Endothelial cell of umbilical vein (primary cell): Measurements from ENCODE around the gene GADL1. TPM values are rescaled to one million over a fixed set of nuclear protein-coding genes. Genes with fewer than 3 reads are reported as not detected.

ENCODE experiments used
- BruUV-seq: library from RNA; stranded (reverse); fragments of 400-500 nt; replicated peaks from 2 replicates; lab custom pipeline; 2021; lab: Mats Ljungman, UMichigan
- CTCF ChIA-PET: fragments of 300-600, 350-600 bp; sonication (Branson Sonifier 250); formaldehyde crosslinking; loops from one replicate; lab custom pipeline; 2021; ENCODE audit warnings: antibody characterized with exemption, inconsistent platforms; lab: Charles Lee
- POLR2A ChIA-PET: fragments of 300-600, 350-600 bp; sonication (Branson Sonifier 250); formaldehyde crosslinking; loops from one replicate; lab custom pipeline; 2021; ENCODE audit warnings: antibody characterized with exemption, inconsistent platforms; lab: Charles Lee
- DNase-seq: peaks from one replicate; pipeline ENCODE4 v3.0.0-alpha.2; 2011; ENCODE audit warnings: low read depth, low spot score
- FAIRE-seq: peaks from 2 replicates; lab custom pipeline; 2011; peaks lifted over from hg19 to GRCh38; lab: Jason Lieb, UNC
- H2AFZ ChIP-seq: 2 replicates; pipeline ENCODE4 v1.6.0; 2012; ENCODE audit warnings: low read depth, low read length, control low read depth, inconsistent platforms
- H3K27ac ChIP-seq: 2 replicates; pipeline ENCODE4 v1.5.1; 2011; ENCODE audit warnings: low read depth, mild to moderate bottlenecking, control low read depth, low read length, moderate library complexity; ENCODE audit not compliant: insufficient read depth
- H3K27me3 ChIP-seq, 2 experiments: 2 replicates each; pipeline versions ENCODE4 v1.6.0 to v1.6.1; 2011; ENCODE audit warnings: low read length in 2 of 2, mixed read lengths in 1 of 2; ENCODE audit not compliant: control insufficient read depth in 2 of 2, insufficient read depth in 2 of 2
- H3K36me3 ChIP-seq, 2 experiments: 2 replicates in 1 of 2; 3 replicates in 1 of 2; pipeline ENCODE4 v1.5.1; 2011; ENCODE audit warnings: low read length in 2 of 2, mild to moderate bottlenecking in 1 of 2, moderate library complexity in 1 of 2; ENCODE audit not compliant: control insufficient read depth in 2 of 2, insufficient read depth in 2 of 2; ENCODE audit errors: extremely low read depth in 1 of 2
- H3K4me1 ChIP-seq: 3 replicates; pipeline ENCODE4 v1.5.1; 2011; ENCODE audit warnings: mild to moderate bottlenecking, low read length; ENCODE audit not compliant: control insufficient read depth, insufficient read depth; ENCODE audit errors: extremely low read depth
- H3K4me2 ChIP-seq: 2 replicates; pipeline ENCODE4 v1.6.1; 2011; ENCODE audit warnings: low read length, control low read depth, mixed read lengths; ENCODE audit not compliant: insufficient read depth
- H3K4me3 ChIP-seq, 3 experiments: fragments of 200-600 bp in 1 of 3; sonication (generic), shearing (Covaris generic) in 1 of 3; replicated peaks in 1 of 3; 2 replicates each; pipeline ENCODE4 v1.5.1; 2011 to 2016; ENCODE audit warnings: control low read depth in 3 of 3, low read length in 3 of 3, mild to moderate bottlenecking in 2 of 3, inconsistent platforms in 1 of 3, low read depth in 1 of 3, moderate library complexity in 1 of 3; ENCODE audit not compliant: insufficient read depth in 1 of 3
- H3K79me2 ChIP-seq: 2 replicates; pipeline ENCODE4 v1.6.0; 2012; ENCODE audit warnings: low read length, inconsistent platforms; ENCODE audit not compliant: control insufficient read depth, insufficient read depth
- H3K9ac ChIP-seq: replicated peaks from 2 replicates; pipeline ENCODE3; 2011; ENCODE audit warnings: low read length, control low read depth; ENCODE audit not compliant: insufficient read depth; ENCODE audit errors: extremely low read depth
- H3K9me1 ChIP-seq: replicated peaks from 3 replicates; pipeline ENCODE4 v1.6.0; 2011; ENCODE audit warnings: mild to moderate bottlenecking, low read length; ENCODE audit not compliant: control insufficient read depth, insufficient read depth; ENCODE audit errors: extremely low read depth
- H3K9me3 ChIP-seq: replicated peaks from 2 replicates; pipeline ENCODE4 v1.5.1; 2012; ENCODE audit warnings: low read length, inconsistent platforms; ENCODE audit not compliant: control insufficient read depth, insufficient read depth
- H4K20me1 ChIP-seq: replicated peaks from 2 replicates; pipeline ENCODE3; 2011; ENCODE audit warnings: mild to moderate bottlenecking, low read length; ENCODE audit not compliant: control insufficient read depth, insufficient read depth; ENCODE audit errors: extremely low read depth
- CTCF ChIP-seq, 2 donors: IDR thresholded peaks; 1 replicate in 1 of 2; 2 replicates in 1 of 2; pipeline ENCODE4 v1.5.1; 2011; ENCODE audit warnings: low read length in 2 of 2, mild to moderate bottlenecking in 2 of 2, moderate library complexity in 2 of 2, control low read depth in 1 of 2, inconsistent platforms in 1 of 2, low read depth in 1 of 2; ENCODE audit not compliant: insufficient read depth in 1 of 2; ENCODE audit errors: extremely low read depth in 1 of 2
- EZH2 ChIP-seq: IDR thresholded peaks from 2 replicates; pipeline ENCODE4 v1.6.1; 2012; ENCODE audit warnings: borderline replicate concordance, low read depth, mild to moderate bottlenecking, moderate library complexity, low read length, inconsistent platforms; ENCODE audit not compliant: severe bottlenecking
- FOS ChIP-seq: IDR thresholded peaks from 2 replicates; pipeline ENCODE4 v1.6.1; 2011; ENCODE audit warnings: mild to moderate bottlenecking, low read length, moderate library complexity, borderline replicate concordance; ENCODE audit not compliant: insufficient read depth
- GATA2 ChIP-seq: IDR thresholded peaks from 2 replicates; pipeline ENCODE4 v1.7.0; 2011; ENCODE audit warnings: low read depth, mild to moderate bottlenecking, moderate library complexity, mixed read lengths, low read length; ENCODE audit not compliant: insufficient read length, insufficient read depth
- JUN ChIP-seq: IDR thresholded peaks from 2 replicates; pipeline ENCODE4 v1.6.1; 2011; ENCODE audit warnings: borderline replicate concordance, low read depth; ENCODE audit not compliant: insufficient read length, insufficient read depth
- MYC ChIP-seq: IDR thresholded peaks from one replicate; pipeline ENCODE4 v1.6.1; 2011; ENCODE audit warnings: mild to moderate bottlenecking, low read depth, low read length
- POLR2A ChIP-seq: IDR thresholded peaks from 2 replicates; pipeline ENCODE4 v1.6.1; 2012; ENCODE audit warnings: low read depth, mild to moderate bottlenecking, control low read depth, low read length
- POLR2AphosphoS5 ChIP-seq: IDR thresholded peaks from 2 replicates; pipeline ENCODE4 v1.6.1; 2012; ENCODE audit warnings: low read depth, mild to moderate bottlenecking, control low read depth, low read length, moderate library complexity; ENCODE audit not compliant: insufficient read depth
- dilution Hi-C: fragments of 300-500 bp; cut with MboI; formaldehyde crosslinking; loops from one replicate; pipeline ENCODE4 v1.15.0; 2019; ENCODE audit warnings: low sequenced_read_pairs; ENCODE audit not compliant: extremely low pct_ligation_motif_present
- intact Hi-C: fragments of 100-400 bp; cut with micrococcal nuclease; formaldehyde crosslinking; loops from one replicate; pipeline ENCODE4 v1.10.0; 2022
- polyA plus RNA-seq, 4 experiments: library from polyadenylated mRNA; depleted of rRNA in 3 of 4; stranded (reverse) in 3 of 4; unstranded in 1 of 4; fragments of >200 nt; gene quantifications; 2 replicates each; pipeline versions ENCODE4 v1.2.1 to v1.2.3, GENCODE V29; 2011 to 2012; ENCODE audit warnings: missing spikeins in 1 of 4
- total RNA-seq: library from RNA; stranded (reverse); gene quantifications from 2 replicates; pipeline ENCODE4 v1.2.3, GENCODE V29; 2021
- TF ChIP-seq, protein P1 (sequence below): IDR thresholded peaks from 2 replicates; pipeline ENCODE4 v1.6.1; 2011; ENCODE audit not compliant: insufficient read depth, insufficient read length

Gene GADL1
- total and polyA plus RNA-seq, 2 donors (not counting 3 experiments of a cell fraction or from before 2014, with no cell fraction given), result not detected

DNA sequence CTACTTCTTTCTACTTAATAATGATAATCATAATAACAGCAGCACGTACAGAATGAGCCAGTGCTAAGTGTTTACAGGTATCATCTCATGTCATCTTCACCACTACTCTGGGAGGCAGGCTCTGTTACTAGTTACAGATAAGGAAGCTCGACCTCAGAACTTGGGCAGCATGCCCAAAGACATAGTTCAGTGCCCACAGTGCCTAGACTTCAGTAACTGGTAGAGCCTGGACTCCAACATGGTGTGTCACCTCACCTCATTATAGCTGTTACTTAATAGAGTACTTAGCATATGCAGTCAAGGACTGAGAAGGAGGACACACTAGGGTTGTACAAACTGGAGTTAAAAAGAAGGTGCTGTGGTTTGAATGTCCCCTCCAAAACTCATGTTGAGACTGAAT is 7.6 kb downstream of the GADL1 start:
- H3K9ac ChIP-seq, result no peak overlapping the region
- H3K4me1 ChIP-seq, result peaks cover 3% of the 10 kb centered on the region
- H3K36me3 ChIP-seq, result no peaks in the 10 kb centered on the region
- no peaks in the 10 kb centered on the region for H3K9me1 ChIP-seq
- POLR2A ChIA-PET, result no interaction called here
- no peak for FAIRE-seq
- no peak overlapping the region for H3K4me2 ChIP-seq
- no peak for DNase-seq
- intact Hi-C loops (no loop called here), dilution Hi-C loops (no loop called here)
- H2AFZ ChIP-seq, result no peak overlapping the region
- no peaks in the 10 kb centered on the region for H3K9me3 ChIP-seq
- H4K20me1 ChIP-seq, result no peaks in the 10 kb centered on the region
- no peak overlapping the region for H3K4me3 ChIP-seq
- no TSS peak for BruUV-seq
- peaks cover 11 to 12% of the 10 kb centered on the region in 2 experiments for H3K27me3 ChIP-seq
- TF ChIP-seq EZH2 (no peak), GATA2 (no peak), MYC (no peak), CTCF (IDR thresholded peaks at IDR 0.05; ENCODE audit: extremely low read depth in 1 of 2, insufficient read depth in 1 of 2, low read depth in 1 of 2, low read length in 2 of 2) (no peak), JUN (no peak), POLR2AphosphoS5 (no peak), FOS (no peak), POLR2A (no peak)
- TF ChIP-seq, protein P1, sequence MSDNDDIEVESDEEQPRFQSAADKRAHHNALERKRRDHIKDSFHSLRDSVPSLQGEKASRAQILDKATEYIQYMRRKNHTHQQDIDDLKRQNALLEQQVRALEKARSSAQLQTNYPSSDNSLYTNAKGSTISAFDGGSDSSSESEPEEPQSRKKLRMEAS, result no peak
- H3K79me2 ChIP-seq, result no peaks in the 10 kb centered on the region
- no peak overlapping the region for H3K27ac ChIP-seq
- CTCF ChIA-PET, result no interaction called here
